Measurements from ENCODE around the gene ERBB4.

The ERBB4 gene

GRCh38 chr2:211930331-211930730, 608.3 kb downstream of the ERBB4 start:
- TF ChIP-seq CTCF (IDR thresholded peaks at IDR 0.05; ENCODE audit: insufficient read depth, low read depth, low read length, missing control alignments) = no peak
- no peak for DNase-seq (ENCODE audit: low read depth)
- H3K4me3 ChIP-seq (ENCODE audit: low read length) = no peak overlapping the region

- no peak for TF ChIP-seq CTCF (IDR thresholded peaks at IDR 0.05; ENCODE audit: insufficient read depth, low read depth, low read length, missing control alignments)
- no peak for DNase-seq (ENCODE audit: low read depth)
- H3K4me3 ChIP-seq (ENCODE audit: low read length) = no peak overlapping the region
These were observed 610.4 kb downstream of the ERBB4 start for GRCh38 chr2:211928201-211928600.

GRCh38 chr2:211923019-211923418, 615.6 kb downstream of the ERBB4 start:
- no peak for DNase-seq (ENCODE audit: low read depth)
- no peak for TF ChIP-seq CTCF (IDR thresholded peaks at IDR 0.05; ENCODE audit: insufficient read depth, low read depth, low read length, missing control alignments)
- no peak overlapping the region for H3K4me3 ChIP-seq (ENCODE audit: low read length)

GRCh38 chr2:211903961-211904360, 634.6 kb downstream of the ERBB4 start:
- no peak overlapping the region for H3K4me3 ChIP-seq (ENCODE audit: low read length)
- no peak for TF ChIP-seq CTCF (IDR thresholded peaks at IDR 0.05; ENCODE audit: insufficient read depth, low read depth, low read length, missing control alignments)
- DNase-seq (ENCODE audit: low read depth) = no peak

GRCh38 chr2:211901226-211901846, 637.3 kb downstream of the ERBB4 start:
- H3K4me3 ChIP-seq (ENCODE audit: low read length) = no peak overlapping the region
- DNase-seq (ENCODE audit: low read depth) = peak; percentile 12
- no peak for TF ChIP-seq CTCF (IDR thresholded peaks at IDR 0.05; ENCODE audit: insufficient read depth, low read depth, low read length, missing control alignments)

- H3K4me3 ChIP-seq (ENCODE audit: low read length) = no peak overlapping the region
- TF ChIP-seq CTCF (IDR thresholded peaks at IDR 0.05; ENCODE audit: insufficient read depth, low read depth, low read length, missing control alignments) = no peak
- no peak for DNase-seq (ENCODE audit: low read depth)
These were observed 638.1 kb downstream of the ERBB4 start for GRCh38 chr2:211900518-211900917.

- no peak for DNase-seq (ENCODE audit: low read depth)
These were observed 638.6 kb downstream of the ERBB4 start for GRCh38 chr2:211900000-211900399.

More at GRCh38 chr2:211900000-211900399, 638.6 kb downstream of the ERBB4 start:
- no peak for TF ChIP-seq CTCF (IDR thresholded peaks at IDR 0.05; ENCODE audit: insufficient read depth, low read depth, low read length, missing control alignments)
- H3K4me3 ChIP-seq (ENCODE audit: low read length) = no peak overlapping the region

Data from epithelial cell of esophagus (primary cell).